Measurements from ENCODE around the gene SLC7A14.

Gene SLC7A14

DNA sequence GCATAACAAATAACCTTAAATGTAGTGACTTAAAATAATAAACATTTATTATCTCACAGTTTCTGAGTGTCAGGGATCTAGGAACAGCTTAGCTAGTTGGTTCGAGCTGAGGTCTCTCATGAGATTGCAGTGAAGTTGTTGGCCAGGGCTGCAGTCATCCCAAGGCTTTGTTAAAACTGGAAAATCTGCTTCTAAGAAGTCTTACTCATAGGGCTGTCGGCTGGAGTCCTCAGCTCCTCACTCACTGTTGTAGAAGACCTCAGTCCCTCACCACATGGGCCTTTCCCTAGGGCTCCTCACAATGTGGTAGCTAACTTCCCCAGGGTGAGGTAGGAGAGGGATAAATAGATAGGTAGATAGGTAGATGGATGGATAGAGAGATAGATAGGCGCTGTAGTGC lies 20.8 kb upstream of the SLC7A14 start:
- no peak overlapping the region for H3K27ac Mint-ChIP-seq
- no peak overlapping the region for H3K4me3 Mint-ChIP-seq
- peaks cover 0 to under 1% of the 10 kb centered on the region in 2 donors for H3K9me3 Mint-ChIP-seq
- no peak for ATAC-seq (replicated peaks)
- peaks cover 15 to 20% of the 10 kb centered on the region in 2 donors for H3K27me3 Mint-ChIP-seq
- DNase-seq: no peak
- H3K36me3 Mint-ChIP-seq (ENCODE audit: insufficient read depth): no peaks in the 10 kb centered on the region
- no peaks in the 10 kb centered on the region for H3K4me1 Mint-ChIP-seq (ENCODE audit: low read depth in 2 of 2)

- no peak overlapping the region for H3K4me3 Mint-ChIP-seq
- no peak for ATAC-seq (replicated peaks)
These were observed 19.6 kb upstream of the SLC7A14 start for GRCh38 chr3:170605490-170605889.

GRCh38 chr3:170603770-170604510 lies 18.1 kb upstream of the SLC7A14 start:
- Mint-ChIP-seq H3K27ac (no peak overlapping the region), H3K27me3 (peaks cover 9 to 18% of the 10 kb centered on the region in 2 donors), H3K9me3 (peaks cover 0 to 4% of the 10 kb centered on the region in 2 donors), H3K4me3 (no peak overlapping the region), H3K4me1 (ENCODE audit: low read depth in 2 of 2) (no peaks in the 10 kb centered on the region), H3K36me3 (ENCODE audit: insufficient read depth) (no peaks in the 10 kb centered on the region)
- no peak for DNase-seq
- no peak for ATAC-seq (replicated peaks)

More at GRCh38 chr3:170605490-170605889, 19.6 kb upstream of the SLC7A14 start:
- no peak for DNase-seq
- Mint-ChIP-seq H3K27me3 (peaks cover 9 to 18% of the 10 kb centered on the region in 2 donors), H3K36me3 (ENCODE audit: insufficient read depth) (no peaks in the 10 kb centered on the region), H3K4me1 (ENCODE audit: low read depth in 2 of 2) (no peaks in the 10 kb centered on the region), H3K27ac (no peak overlapping the region), H3K9me3 (peaks cover 0 to 4% of the 10 kb centered on the region in 2 donors)

DNA sequence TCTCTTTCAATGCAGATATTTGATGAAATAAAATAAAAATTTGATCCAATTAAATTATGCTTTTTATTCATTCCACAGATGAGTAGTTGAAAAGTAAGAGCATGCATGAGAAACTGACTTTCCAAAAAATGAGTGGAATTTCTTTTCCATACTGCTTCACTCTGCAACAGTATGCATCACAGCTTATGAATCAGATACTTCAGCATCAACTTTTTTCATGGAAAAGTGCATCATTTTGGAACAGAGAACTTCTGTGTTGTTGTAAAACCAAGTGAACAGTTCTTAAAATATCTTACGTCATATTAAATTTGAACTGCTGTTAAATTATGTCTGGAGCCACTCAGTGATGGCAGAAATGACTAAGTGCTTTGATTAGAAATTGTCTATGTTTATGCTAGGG lies 16.7 kb upstream of the SLC7A14 start:
- Mint-ChIP-seq H3K4me3 (no peak overlapping the region), H3K9me3 (peaks cover 0 to 4% of the 10 kb centered on the region in 2 donors), H3K27me3 (peaks cover 9 to 18% of the 10 kb centered on the region in 2 donors), H3K36me3 (ENCODE audit: insufficient read depth) (no peaks in the 10 kb centered on the region), H3K27ac (no peak overlapping the region), H3K4me1 (ENCODE audit: low read depth in 2 of 2) (no peaks in the 10 kb centered on the region)
- ATAC-seq (replicated peaks) (no peak), DNase-seq (no peak)

- peaks cover 9 to 18% of the 10 kb centered on the region in 2 donors for H3K27me3 Mint-ChIP-seq
- no peaks in the 10 kb centered on the region for H3K36me3 Mint-ChIP-seq (ENCODE audit: insufficient read depth)
- peaks cover 0 to 5% of the 10 kb centered on the region in 2 donors for H3K9me3 Mint-ChIP-seq
- DNase-seq (no peak), ATAC-seq (replicated peaks) (no peak)
- no peaks in the 10 kb centered on the region for H3K4me1 Mint-ChIP-seq (ENCODE audit: low read depth in 2 of 2)
- no peak overlapping the region for H3K27ac Mint-ChIP-seq
- no peak overlapping the region for H3K4me3 Mint-ChIP-seq
These were observed 14.2 kb upstream of the SLC7A14 start for GRCh38 chr3:170600005-170600624.

DNA sequence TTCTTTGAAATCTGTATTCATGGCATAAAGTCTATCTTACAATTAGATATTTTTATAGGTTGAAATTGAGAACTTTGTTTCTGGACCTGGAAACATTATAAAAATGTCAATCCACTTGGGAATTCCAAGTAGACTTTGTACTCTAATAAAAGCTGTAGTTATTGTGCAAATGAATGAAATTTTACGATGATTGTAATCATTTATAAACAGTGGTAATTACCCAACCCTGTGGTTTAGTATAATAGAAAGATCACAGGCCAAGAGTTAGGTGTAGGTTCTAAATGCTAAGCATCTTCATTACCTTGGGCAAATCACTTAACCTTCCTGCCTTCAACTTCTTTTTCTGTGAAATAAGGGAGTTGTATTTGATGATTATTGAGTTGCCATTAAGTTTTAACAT lies 13.2 kb upstream of the SLC7A14 start:
- Mint-ChIP-seq H3K4me1 (ENCODE audit: low read depth in 2 of 2) (no peaks in the 10 kb centered on the region), H3K36me3 (ENCODE audit: insufficient read depth) (no peaks in the 10 kb centered on the region), H3K9me3 (peaks cover 0 to 5% of the 10 kb centered on the region in 2 donors), H3K27me3 (peaks cover 6 to 16% of the 10 kb centered on the region in 2 donors), H3K27ac (no peak overlapping the region), H3K4me3 (no peak overlapping the region)
- DNase-seq: no peak
- no peak for ATAC-seq (replicated peaks)

GRCh38 chr3:170598091-170598502 lies 12.2 kb upstream of the SLC7A14 start:
- no peak for ATAC-seq (replicated peaks)

GRCh38 chr3:170594528-170594927 lies 8.7 kb upstream of the SLC7A14 start:
- no peak for ATAC-seq (replicated peaks)
- Mint-ChIP-seq H3K4me1 (ENCODE audit: low read depth in 2 of 2) (no peaks in the 10 kb centered on the region), H3K9me3 (peaks cover 0 to 2% of the 10 kb centered on the region in 2 donors), H3K27me3 (peaks cover 6 to 24% of the 10 kb centered on the region in 2 donors), H3K36me3 (ENCODE audit: insufficient read depth) (no peaks in the 10 kb centered on the region), H3K4me3 (no peak overlapping the region), H3K27ac (no peak overlapping the region)
- DNase-seq: no peak

More at GRCh38 chr3:170598091-170598502, 12.2 kb upstream of the SLC7A14 start:
- Mint-ChIP-seq H3K27ac (no peak overlapping the region), H3K36me3 (ENCODE audit: insufficient read depth) (no peaks in the 10 kb centered on the region), H3K4me3 (no peak overlapping the region), H3K27me3 (peaks cover 0 to 11% of the 10 kb centered on the region in 2 donors), H3K9me3 (peaks cover 0 to 5% of the 10 kb centered on the region in 2 donors), H3K4me1 (ENCODE audit: low read depth in 2 of 2) (no peaks in the 10 kb centered on the region)
- no peak for DNase-seq

DNA sequence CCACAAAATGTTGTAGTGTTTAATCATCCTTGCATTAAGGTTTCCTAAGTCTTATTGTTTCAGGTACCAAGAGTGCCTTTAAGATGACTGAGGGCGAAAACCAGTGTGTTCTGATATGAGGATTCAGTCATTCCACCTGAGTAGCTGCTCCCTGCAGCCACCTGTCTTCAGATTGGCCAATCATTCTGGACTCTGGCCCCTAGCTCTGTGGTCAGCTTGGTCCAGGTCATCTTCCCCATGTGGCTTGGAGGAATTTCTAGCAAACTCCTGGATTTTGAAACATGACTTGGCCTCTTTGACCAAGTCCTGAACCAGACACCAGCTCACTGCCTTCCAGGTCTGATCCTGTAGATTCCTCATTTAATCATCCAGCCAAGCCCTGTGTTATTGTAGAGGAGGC lies 7.8 kb upstream of the SLC7A14 start:
- Mint-ChIP-seq H3K36me3 (ENCODE audit: insufficient read depth) (no peaks in the 10 kb centered on the region), H3K4me3 (no peak overlapping the region), H3K4me1 (ENCODE audit: low read depth in 2 of 2) (no peaks in the 10 kb centered on the region), H3K27ac (no peak overlapping the region), H3K9me3 (peaks cover 0 to 2% of the 10 kb centered on the region in 2 donors), H3K27me3 (peaks cover 13 to 33% of the 10 kb centered on the region in 2 donors)
- DNase-seq: no peak
- ATAC-seq (replicated peaks): no peak

DNA sequence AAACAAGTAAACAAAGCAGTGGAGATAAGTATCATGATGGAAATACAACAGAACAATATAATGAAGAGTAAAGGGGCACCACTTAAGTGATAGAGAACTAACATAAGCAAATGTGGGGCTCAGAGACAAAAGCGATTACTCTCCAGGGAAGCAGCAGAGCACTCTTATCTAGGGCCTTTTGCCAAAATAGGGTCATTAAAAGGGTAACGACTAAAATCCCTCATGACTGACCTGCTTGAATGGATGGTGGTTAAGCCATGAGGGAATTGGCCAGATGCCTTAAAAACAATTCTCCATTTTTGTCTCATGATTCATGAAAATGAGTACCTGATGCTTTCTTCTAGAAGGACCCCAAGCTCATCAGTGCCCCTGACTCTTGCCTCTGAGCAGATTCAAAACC lies 3.2 kb upstream of the SLC7A14 start:
- Mint-ChIP-seq H3K9me3 (peaks cover 0 to 6% of the 10 kb centered on the region in 2 donors), H3K36me3 (ENCODE audit: insufficient read depth) (no peaks in the 10 kb centered on the region), H3K27ac (no peak overlapping the region), H3K27me3 (peaks cover 37 to 72% of the 10 kb centered on the region in 2 donors), H3K4me3 (no peak overlapping the region), H3K4me1 (ENCODE audit: low read depth in 2 of 2) (peaks cover 0 to 2% of the 10 kb centered on the region in 2 donors)
- ATAC-seq (replicated peaks): no peak
- DNase-seq: no peak

DNA sequence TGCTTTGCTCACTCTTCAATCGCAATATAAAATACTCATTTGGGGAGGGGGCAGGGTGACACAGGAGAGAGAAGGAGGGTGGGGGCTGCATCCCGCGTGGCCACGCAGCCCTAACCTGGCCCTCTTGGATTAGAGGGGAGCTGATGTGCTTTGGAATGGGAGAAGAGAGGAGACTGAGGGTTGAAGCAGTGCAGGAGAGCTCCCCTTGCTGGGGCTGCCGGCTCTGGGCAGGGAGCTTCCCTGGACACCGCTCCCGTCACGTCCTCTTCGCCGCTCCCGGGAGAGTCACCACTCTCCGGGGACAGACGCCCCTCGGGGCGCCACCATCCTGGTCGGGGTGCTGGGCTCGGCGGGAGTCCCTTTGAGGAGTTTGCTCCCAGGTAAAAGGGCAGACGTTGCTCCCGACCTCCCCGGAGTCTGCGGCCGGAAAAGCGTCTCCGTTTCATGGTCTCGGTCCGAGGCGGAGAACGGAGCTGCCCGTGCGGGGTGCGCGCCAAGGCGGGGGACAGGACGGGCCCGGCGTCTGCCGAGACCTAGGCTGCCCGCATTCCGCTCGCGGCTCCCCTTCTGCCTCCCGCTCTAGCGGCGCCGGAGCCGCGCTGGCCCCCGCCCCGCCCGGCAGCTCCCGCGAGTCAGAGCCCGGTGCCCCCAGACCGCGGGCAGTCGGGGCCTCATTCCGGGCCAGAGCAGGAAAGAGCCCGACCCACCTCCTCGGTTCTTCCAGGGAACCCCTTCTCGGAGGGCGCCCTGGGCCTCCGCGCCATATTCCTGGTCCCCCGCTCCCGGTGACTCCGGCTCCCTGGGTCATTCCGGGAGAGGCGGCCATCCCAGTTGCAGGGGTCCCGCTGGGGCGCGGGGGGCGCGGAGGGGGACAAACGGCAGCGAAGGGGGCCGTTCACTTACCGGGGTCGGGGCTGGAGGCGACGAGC lies 603 bp downstream of the SLC7A14 start:
- DNase-seq (no peak), ATAC-seq (replicated peaks) (no peak)
- H3K4me1 Mint-ChIP-seq (ENCODE audit: low read depth in 2 of 2): peaks cover 0 to 2% of the 10 kb centered on the region in 2 donors

GRCh38 chr3:170584585-170585007 lies 1.3 kb downstream of the SLC7A14 start:
- peaks cover 0 to 6% of the 10 kb centered on the region in 2 donors for H3K9me3 Mint-ChIP-seq
- no peak overlapping the region for H3K4me3 Mint-ChIP-seq
- H3K27me3 Mint-ChIP-seq: peaks cover 51 to 77% of the 10 kb centered on the region in 2 donors
- ATAC-seq (replicated peaks) (no peak), DNase-seq (peak in 2 of 3 experiments; percentile 4 to 6)
- H3K4me1 Mint-ChIP-seq (ENCODE audit: low read depth in 2 of 2): peaks cover 0 to 2% of the 10 kb centered on the region in 2 donors
- H3K36me3 Mint-ChIP-seq (ENCODE audit: insufficient read depth): no peaks in the 10 kb centered on the region
- H3K27ac Mint-ChIP-seq: no peak overlapping the region

More for the DNA sequence above, 603 bp downstream of the SLC7A14 start:
- peaks cover 51 to 72% of the 10 kb centered on the region in 2 donors for H3K27me3 Mint-ChIP-seq
- H3K9me3 Mint-ChIP-seq: peaks cover 0 to 6% of the 10 kb centered on the region in 2 donors
- H3K27ac Mint-ChIP-seq: no peak overlapping the region
- H3K4me3 Mint-ChIP-seq: no peak overlapping the region
- no peaks in the 10 kb centered on the region for H3K36me3 Mint-ChIP-seq (ENCODE audit: insufficient read depth)

DNA sequence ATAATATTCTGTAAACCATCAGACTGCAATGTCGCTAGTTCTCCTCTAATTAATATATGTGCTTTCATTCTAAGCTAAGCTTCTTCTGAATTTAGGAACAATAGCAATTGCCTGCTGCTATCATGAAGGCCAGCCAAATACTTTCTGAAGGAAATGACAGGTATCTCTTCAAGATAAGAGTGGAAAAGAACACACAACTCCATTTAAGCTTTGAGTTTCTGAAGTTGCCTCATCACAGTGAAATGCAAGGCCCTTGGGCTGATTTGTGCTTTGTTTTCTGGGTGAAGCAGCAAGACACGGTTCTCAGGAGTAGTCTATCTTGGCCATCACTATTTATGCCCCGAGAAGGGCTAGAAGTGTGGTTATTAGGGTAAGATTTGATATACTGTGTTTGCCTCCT lies 6.2 kb downstream of the SLC7A14 start:
- DNase-seq (no peak), ATAC-seq (replicated peaks) (no peak)
- Mint-ChIP-seq H3K9me3 (no peaks in the 10 kb centered on the region), H3K27ac (no peak overlapping the region), H3K4me3 (no peak overlapping the region), H3K27me3 (peaks cover 29 to 43% of the 10 kb centered on the region in 2 donors), H3K4me1 (ENCODE audit: low read depth in 2 of 2) (no peaks in the 10 kb centered on the region), H3K36me3 (ENCODE audit: insufficient read depth) (no peaks in the 10 kb centered on the region)

All from effector memory CD8-positive, alpha-beta T cell (primary cell).